ENCODE measurements around the gene ZKSCAN4.

Gene ZKSCAN4

GRCh38 chr6:28220257-28221133 lies 31.6 kb downstream of the ZKSCAN4 start:
- POLR2A ChIA-PET, result interaction anchor here (0.8 to 1.7 kb wide), 7 partner anchors 13 to 327 kb away, joined by 3 to 6 read pairs (median 3); partner anchors contain the start of genes ZKSCAN8 and ZSCAN26

GRCh38 chr6:28218312-28219248 lies 33.5 kb downstream of the ZKSCAN4 start:
- POLR2A ChIA-PET, result interaction anchor here (0.8 to 2.8 kb wide), 14 partner anchors 8 to 137 kb away, joined by 3 to 20 read pairs (median 6); partner anchors contain the start of genes ZKSCAN4, ZKSCAN8 and ZSCAN26
- TF ChIP-seq BHLHE40 (IDR thresholded peaks at IDR 0.05; ENCODE audit: borderline replicate concordance) (no peak), CTBP1 (IDR thresholded peaks at IDR 0.05; ENCODE audit: borderline replicate concordance) (no peak), ARNT (IDR thresholded peaks at IDR 0.05) (no peak), L3MBTL2 (conservative IDR thresholded peaks at IDR 0.05) (peak; percentile 96), LEF1 (IDR thresholded peaks at IDR 0.05; ENCODE audit: borderline replicate concordance) (0 out of 2 replicates have a peak, but pooled peaks have one; percentile 35)
- DNase-seq (ENCODE audit: extremely low spot score), result peak; percentile 67
- CTCF ChIA-PET, result interaction anchor here (1.0 kb wide), 1 partner anchor 137 kb away, joined by 3 read pairs; no protein-coding TSS in a partner anchor

More at GRCh38 chr6:28220257-28221133, 31.6 kb downstream of the ZKSCAN4 start:
- no peak for DNase-seq (ENCODE audit: extremely low spot score)
- TF ChIP-seq FOXM1 (IDR thresholded peaks at IDR 0.05; ENCODE audit: borderline replicate concordance) (no peak), PKNOX1 (IDR thresholded peaks at IDR 0.05) (no peak), ZNF384 (IDR thresholded peaks at IDR 0.05) (no peak), HDGF (IDR thresholded peaks at IDR 0.05; ENCODE audit: borderline replicate concordance) (no peak), L3MBTL2 (conservative IDR thresholded peaks at IDR 0.05) (no peak), BHLHE40 (IDR thresholded peaks at IDR 0.05; ENCODE audit: borderline replicate concordance) (no peak), LEF1 (IDR thresholded peaks at IDR 0.05; ENCODE audit: borderline replicate concordance) (no peak), ARNT (IDR thresholded peaks at IDR 0.05) (no peak), TARDBP (IDR thresholded peaks at IDR 0.05) (no peak), CTBP1 (IDR thresholded peaks at IDR 0.05; ENCODE audit: borderline replicate concordance) (no peak), NFRKB (IDR thresholded peaks at IDR 0.05) (no peak), FOXK2 (IDR thresholded peaks at IDR 0.05) (no peak), SUZ12 (IDR thresholded peaks at IDR 0.05) (no peak), FOXA1 (IDR thresholded peaks at IDR 0.05) (no peak), SP1 (IDR thresholded peaks at IDR 0.05) (no peak), ELF4 (IDR thresholded peaks at IDR 0.05) (no peak)
- CTCF ChIA-PET, result no interaction called here

GRCh38 chr6:28217890-28218289 lies 34.2 kb downstream of the ZKSCAN4 start:
- no peak for DNase-seq (ENCODE audit: extremely low spot score)
- POLR2A ChIA-PET, result interaction anchor here (0.8 to 2.8 kb wide), 12 partner anchors 10 to 138 kb away, joined by 3 to 20 read pairs (median 5); partner anchors contain the start of genes ZKSCAN4, ZKSCAN8 and ZSCAN26
- TF ChIP-seq ELF4 (IDR thresholded peaks at IDR 0.05) (no peak), PKNOX1 (IDR thresholded peaks at IDR 0.05) (no peak), SP1 (IDR thresholded peaks at IDR 0.05) (no peak), L3MBTL2 (conservative IDR thresholded peaks at IDR 0.05) (no peak), FOXA1 (IDR thresholded peaks at IDR 0.05) (no peak), CTBP1 (IDR thresholded peaks at IDR 0.05; ENCODE audit: borderline replicate concordance) (no peak), FOXM1 (IDR thresholded peaks at IDR 0.05; ENCODE audit: borderline replicate concordance) (no peak), TARDBP (IDR thresholded peaks at IDR 0.05) (no peak), LEF1 (IDR thresholded peaks at IDR 0.05; ENCODE audit: borderline replicate concordance) (no peak), ZNF384 (IDR thresholded peaks at IDR 0.05) (no peak), BHLHE40 (IDR thresholded peaks at IDR 0.05; ENCODE audit: borderline replicate concordance) (no peak), NFRKB (IDR thresholded peaks at IDR 0.05) (no peak), HDGF (IDR thresholded peaks at IDR 0.05; ENCODE audit: borderline replicate concordance) (no peak), FOXK2 (IDR thresholded peaks at IDR 0.05) (no peak), SUZ12 (IDR thresholded peaks at IDR 0.05) (no peak)
- CTCF ChIA-PET, result no interaction called here

- no peak for DNase-seq (ENCODE audit: extremely low spot score)
- no peak for TF ChIP-seq NFRKB (IDR thresholded peaks at IDR 0.05)
- no peak for TF ChIP-seq L3MBTL2 (conservative IDR thresholded peaks at IDR 0.05)
- no peak for TF ChIP-seq SUZ12 (IDR thresholded peaks at IDR 0.05)
- TF ChIP-seq CTBP1 (IDR thresholded peaks at IDR 0.05; ENCODE audit: borderline replicate concordance), result no peak
- TF ChIP-seq ZNF384 (IDR thresholded peaks at IDR 0.05), result no peak
- TF ChIP-seq SP1 (IDR thresholded peaks at IDR 0.05), result no peak
- TF ChIP-seq FOXA1 (IDR thresholded peaks at IDR 0.05), result no peak
- no peak for TF ChIP-seq HDGF (IDR thresholded peaks at IDR 0.05; ENCODE audit: borderline replicate concordance)
- ChIA-PET POLR2A (no interaction called here), CTCF (no interaction called here)
Observed at GRCh38 chr6:28215425-28215824, 36.6 kb downstream of the ZKSCAN4 start.

- no peak for TF ChIP-seq SP1 (IDR thresholded peaks at IDR 0.05)
- no peak for TF ChIP-seq NFRKB (IDR thresholded peaks at IDR 0.05)
- no peak for TF ChIP-seq LEF1 (IDR thresholded peaks at IDR 0.05; ENCODE audit: borderline replicate concordance)
- no peak for TF ChIP-seq FOXA1 (IDR thresholded peaks at IDR 0.05)
- TF ChIP-seq ZNF384 (IDR thresholded peaks at IDR 0.05), result no peak
- no peak for TF ChIP-seq TARDBP (IDR thresholded peaks at IDR 0.05)
- no peak for TF ChIP-seq BHLHE40 (IDR thresholded peaks at IDR 0.05; ENCODE audit: borderline replicate concordance)
- TF ChIP-seq PKNOX1 (IDR thresholded peaks at IDR 0.05), result no peak
- TF ChIP-seq ARNT (IDR thresholded peaks at IDR 0.05), result no peak
- TF ChIP-seq FOXM1 (IDR thresholded peaks at IDR 0.05; ENCODE audit: borderline replicate concordance), result no peak
- no peak for TF ChIP-seq L3MBTL2 (conservative IDR thresholded peaks at IDR 0.05)
- TF ChIP-seq CTBP1 (IDR thresholded peaks at IDR 0.05; ENCODE audit: borderline replicate concordance), result no peak
- no peak for TF ChIP-seq FOXK2 (IDR thresholded peaks at IDR 0.05)
- TF ChIP-seq SUZ12 (IDR thresholded peaks at IDR 0.05), result no peak
- TF ChIP-seq HDGF (IDR thresholded peaks at IDR 0.05; ENCODE audit: borderline replicate concordance), result no peak
- POLR2A ChIA-PET, result interaction anchor here (1.5 to 2.7 kb wide), 2 partner anchors 72 to 109 kb away, joined by 3 to 21 read pairs; partner anchors contain the start of gene ZKSCAN8
- no peak for DNase-seq (ENCODE audit: extremely low spot score)
- CTCF ChIA-PET, result no interaction called here
Observed at GRCh38 chr6:28213213-28213523, 38.9 kb downstream of the ZKSCAN4 start.

Measured in HEK293T (cell line).